Activated T-cell treated with anti-CD3 and anti-CD28 coated beads for 4 hours (primary cell): ENCODE measurements around the gene COA6.
A peak's percentile ranks its signal among the peaks of the same experiment; 100 is the strongest.
"Not testable (repeated sequence)": the region's sequence is repeated elsewhere in the genome, so short reads cannot be mapped to it uniquely, and the experiment has no call there.

ENCODE experiments used
- DNase-seq: peaks from one replicate; pipeline ENCODE4 v3.0.0-alpha.2; 2020

COA6 gene

GRCh38 chr1:234371414-234371813, 1.8 kb upstream of the COA6 start:
- DNase-seq: no peak

- DNase-seq: no peak
Observed at GRCh38 chr1:234372011-234372757, 1.1 kb upstream of the COA6 start.

- DNase-seq: no peak
Observed at GRCh38 chr1:234373959-234374254, 651 bp downstream of the COA6 start.

- no peak for DNase-seq
Observed at GRCh38 chr1:234375672-234376071, 2.4 kb downstream of the COA6 start.

DNA sequence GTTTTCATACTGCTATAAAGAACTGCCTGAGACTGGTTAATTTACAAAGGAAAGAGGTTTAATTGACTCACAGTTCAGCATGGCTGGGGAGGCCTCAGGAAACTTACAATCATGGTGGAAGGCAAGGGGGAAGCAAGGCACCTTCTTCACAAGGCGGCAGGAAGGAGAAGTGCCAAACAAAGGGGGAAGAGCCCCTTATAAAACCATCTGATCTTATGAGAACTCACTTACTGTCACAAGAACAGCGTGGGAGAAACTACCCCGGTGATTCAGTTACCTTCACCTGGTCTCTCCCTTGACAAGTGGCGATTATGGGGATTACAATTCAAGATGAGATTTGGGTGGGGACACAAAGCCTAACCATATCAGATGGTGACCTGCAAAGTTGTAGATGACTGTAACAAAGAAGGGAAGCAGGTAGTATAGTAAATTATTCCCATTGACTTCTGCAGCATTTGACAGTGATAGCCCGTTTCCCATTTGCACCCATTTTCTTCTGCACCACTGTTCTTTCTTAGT, 6.4 kb downstream of the COA6 start:
- DNase-seq: not testable (repeated sequence)

DNA sequence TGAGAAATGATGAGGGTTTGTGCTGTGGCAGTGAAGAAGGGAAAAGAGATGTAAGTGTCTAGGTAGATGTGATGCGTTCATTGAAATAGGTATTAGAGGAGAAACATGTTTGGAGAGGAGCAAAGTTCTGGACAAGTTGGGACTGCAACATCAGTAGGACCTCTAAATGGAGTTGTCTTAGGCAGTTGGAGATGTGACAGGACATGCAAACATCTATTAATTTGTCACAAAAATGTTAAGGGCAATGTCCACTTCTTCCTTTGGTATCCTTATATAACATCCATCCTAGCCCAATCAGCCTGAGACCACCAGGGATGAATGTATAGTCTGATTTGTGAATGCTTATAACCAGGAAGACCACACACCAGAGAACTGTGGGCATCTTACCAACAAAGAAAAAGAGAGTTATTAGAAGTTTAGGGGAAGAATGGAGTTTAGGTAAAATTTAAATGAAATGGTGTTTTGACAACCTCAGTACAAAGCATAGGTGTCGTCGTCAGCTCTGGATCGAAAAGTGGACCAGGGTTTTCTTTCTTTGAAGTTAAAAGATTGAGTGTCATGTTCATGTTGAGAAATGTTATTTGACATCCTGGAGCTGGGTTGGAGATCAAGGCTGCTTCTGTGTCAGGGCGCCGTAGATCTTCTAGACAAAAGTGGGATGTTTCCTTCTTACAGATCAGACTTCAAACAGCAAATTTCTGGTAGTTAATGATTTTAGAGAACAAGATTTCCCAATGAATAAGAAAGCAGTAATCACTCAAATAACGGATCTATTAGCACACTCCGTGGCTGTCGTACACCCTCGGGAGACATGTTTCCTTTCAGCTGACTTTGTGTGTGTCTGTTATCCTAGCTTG, 8.7 kb downstream of the COA6 start:
- no peak for DNase-seq

DNA sequence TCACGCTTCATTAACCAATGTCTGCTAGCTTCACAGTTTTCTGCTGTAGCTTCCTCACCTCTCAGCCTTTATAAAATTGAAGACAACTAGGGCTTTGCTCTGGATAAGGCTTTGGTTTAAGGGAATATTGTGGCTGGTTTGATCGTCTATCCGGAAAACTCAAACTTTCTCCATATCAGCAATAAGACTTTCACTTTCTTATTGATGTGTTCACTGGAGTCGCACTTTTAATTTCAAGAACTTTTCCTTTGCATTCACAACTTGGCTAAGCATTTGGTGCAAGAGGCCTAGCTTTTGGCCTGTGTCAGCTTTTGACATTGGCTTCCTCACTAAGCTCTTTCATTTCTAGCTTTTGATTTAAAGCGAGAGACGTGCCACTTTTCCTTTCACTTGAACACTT, 12.9 kb downstream of the COA6 start:
- DNase-seq: no peak

DNA sequence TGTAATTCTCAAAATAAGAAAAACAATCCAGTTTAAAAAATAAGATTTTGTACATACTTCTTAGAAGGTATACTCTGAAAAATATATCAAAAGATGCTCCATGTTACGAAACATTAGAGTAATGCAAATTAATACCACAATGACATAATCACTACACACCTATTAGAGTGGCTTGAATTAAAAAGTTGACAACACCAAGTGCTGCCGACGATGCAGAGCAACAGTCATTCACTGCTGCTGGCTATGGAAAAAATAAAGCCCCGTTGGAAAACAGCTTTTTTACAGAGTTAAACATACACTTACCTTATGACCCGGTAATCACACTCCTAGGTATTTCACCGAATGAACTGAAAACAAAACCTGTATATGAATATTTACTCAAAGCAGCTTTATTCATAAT, 14.8 kb downstream of the COA6 start:
- DNase-seq: no peak

DNA sequence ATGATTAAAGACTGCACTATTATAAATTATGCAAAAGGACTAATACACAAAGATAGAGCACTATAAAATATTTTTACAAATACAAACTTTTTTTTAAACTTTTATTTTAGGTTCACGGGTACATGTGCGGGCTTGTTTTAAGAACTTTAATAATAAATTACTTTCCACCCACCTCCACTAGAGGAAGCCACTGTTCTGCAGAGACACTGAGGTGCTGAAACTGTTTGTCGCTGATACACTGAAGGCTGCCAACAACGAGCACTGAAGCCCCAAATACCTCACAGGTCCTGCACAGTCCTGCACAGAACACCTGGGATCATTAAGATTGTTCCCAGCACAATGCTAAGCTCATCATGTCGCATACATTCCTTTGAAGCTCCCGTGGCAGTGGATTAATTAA, 19.9 kb downstream of the COA6 start:
- no peak for DNase-seq

- no peak for DNase-seq
Observed at GRCh38 chr1:234395297-234395696, 22.0 kb downstream of the COA6 start.

DNA sequence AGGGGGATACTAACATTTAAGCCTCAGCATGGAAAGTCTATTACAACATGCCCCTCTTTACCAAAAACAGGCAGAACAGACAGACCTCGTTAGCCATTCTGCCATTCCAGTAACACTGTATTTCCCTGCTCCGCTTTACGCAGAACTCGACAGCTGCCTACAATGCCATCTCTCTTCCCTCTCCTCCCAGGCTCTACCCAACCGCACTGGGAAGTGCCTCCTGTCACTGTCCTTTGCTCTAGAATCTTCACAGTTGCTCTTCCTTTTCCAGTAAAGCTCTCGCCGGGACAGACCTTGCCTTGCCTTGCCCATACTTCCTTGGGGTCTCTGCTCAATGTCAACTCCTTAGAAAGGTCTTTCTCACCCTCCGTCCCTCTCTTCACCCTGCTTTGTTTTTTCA, 22.8 kb downstream of the COA6 start:
- no peak for DNase-seq

DNA sequence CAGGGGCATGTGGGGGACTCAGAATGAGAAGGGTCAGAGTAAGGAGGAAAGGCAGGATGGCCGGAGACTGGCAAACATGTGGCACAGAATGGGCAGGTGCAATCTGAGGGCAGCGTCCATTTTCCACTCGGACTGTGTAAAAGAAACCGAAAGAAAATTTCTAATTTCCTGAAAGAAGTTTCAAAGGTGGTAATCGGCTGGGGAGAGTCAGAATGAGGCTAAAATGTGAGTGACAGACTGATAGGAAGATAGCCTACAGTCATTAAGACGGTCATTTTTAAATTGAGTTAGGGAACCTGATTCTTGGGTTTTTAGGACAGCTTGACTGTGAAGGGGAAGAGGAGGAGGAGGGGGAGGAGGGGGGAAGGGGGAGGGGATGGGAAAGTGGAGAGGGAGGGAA, 23.6 kb downstream of the COA6 start:
- DNase-seq: no peak

DNA sequence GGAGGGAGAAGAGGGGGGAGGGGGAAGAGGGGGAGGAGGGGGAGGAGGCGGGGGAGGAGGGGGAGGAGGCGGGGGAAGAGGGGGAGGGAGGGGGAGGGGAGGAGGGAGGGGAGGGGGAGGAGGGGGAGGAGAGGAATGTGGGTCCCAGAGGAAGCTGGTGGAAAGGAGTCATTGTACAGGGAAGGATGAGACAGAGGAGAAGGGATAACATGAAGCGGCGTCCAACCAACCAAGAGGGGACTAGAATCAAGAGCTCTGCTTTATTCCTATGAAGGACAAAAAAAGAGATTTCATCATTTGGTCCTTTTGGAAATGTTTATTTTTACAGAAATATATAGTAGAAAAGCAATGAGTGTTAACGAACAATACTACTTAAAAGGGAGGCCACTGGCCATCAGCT, 24.5 kb downstream of the COA6 start:
- DNase-seq: no peak

- no peak for DNase-seq
Observed at GRCh38 chr1:234398849-234399381, 25.7 kb downstream of the COA6 start.

DNA sequence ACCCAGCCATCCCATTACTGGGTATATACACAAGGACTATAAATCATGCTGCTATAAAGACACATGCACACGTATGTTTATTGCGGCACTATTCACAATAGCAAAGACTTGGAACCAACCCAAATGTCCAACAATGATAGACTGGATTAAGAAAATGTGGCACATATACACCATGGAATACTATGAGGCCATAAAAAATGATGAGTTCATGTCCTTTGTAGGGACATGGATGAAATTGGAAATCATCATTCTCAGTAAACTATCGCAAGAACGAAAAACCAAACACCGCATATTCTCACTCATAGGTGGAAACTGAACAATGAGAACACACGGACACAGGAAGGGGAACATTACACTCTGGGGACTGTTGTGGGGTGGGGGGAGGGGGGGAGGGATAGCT, 26.3 kb downstream of the COA6 start:
- not testable (repeated sequence) for DNase-seq

- no peak for DNase-seq
Observed at GRCh38 chr1:234400773-234401172, 27.5 kb downstream of the COA6 start.

- no peak for DNase-seq
Observed at GRCh38 chr1:234401658-234402057, 28.4 kb downstream of the COA6 start.

GRCh38 chr1:234402939-234403338, 29.7 kb downstream of the COA6 start:
- DNase-seq: no peak

DNA sequence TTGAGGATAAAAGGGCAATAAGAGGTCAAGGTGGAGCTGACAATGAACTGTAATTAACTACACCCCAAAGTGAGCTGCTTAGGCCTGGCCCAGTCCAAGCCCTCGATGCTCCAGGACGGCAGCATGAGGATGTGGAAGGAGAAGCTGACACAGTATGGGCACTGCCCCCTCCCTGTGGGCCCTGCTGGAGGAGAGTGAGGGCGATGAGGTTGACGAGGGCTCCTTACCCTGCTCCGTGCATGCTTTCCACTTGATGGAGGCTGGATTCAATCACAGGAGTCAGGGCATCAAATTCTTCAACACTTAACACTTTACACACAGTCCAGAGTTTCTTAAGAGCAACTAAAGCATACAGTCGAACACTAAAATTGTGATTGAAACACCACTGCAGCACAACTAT, 32.4 kb downstream of the COA6 start:
- DNase-seq: no peak

GRCh38 chr1:234406871-234407270, 33.6 kb downstream of the COA6 start:
- DNase-seq: no peak

GRCh38 chr1:234408757-234409156, 35.5 kb downstream of the COA6 start:
- peak; percentile 49 for DNase-seq

- peak; percentile 4 for DNase-seq
Observed at GRCh38 chr1:234409328-234409727, 36.1 kb downstream of the COA6 start.

GRCh38 chr1:234412830-234413229, 39.6 kb downstream of the COA6 start:
- DNase-seq: no peak

DNA sequence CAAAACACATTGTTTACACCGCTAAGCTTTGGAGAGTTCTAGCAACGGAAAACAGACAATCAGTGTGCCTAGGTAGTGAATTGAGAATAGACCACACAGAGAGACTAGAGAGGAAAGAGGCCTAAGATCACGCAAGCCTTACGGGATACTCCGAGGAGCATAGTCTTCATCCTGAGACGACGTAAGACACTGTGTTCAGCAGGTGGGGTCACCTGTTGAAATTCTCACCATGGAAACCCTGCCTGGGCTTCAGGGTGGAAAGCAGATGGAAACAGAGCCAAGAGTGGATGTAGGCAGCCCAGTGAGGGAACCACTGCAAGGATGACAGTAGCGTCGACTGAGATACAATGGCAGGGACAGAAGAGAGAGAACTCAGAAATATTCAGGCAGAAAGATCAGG, 40.2 kb downstream of the COA6 start:
- DNase-seq: no peak
